Measurements from ENCODE around the gene SPTLC1.

DNA sequence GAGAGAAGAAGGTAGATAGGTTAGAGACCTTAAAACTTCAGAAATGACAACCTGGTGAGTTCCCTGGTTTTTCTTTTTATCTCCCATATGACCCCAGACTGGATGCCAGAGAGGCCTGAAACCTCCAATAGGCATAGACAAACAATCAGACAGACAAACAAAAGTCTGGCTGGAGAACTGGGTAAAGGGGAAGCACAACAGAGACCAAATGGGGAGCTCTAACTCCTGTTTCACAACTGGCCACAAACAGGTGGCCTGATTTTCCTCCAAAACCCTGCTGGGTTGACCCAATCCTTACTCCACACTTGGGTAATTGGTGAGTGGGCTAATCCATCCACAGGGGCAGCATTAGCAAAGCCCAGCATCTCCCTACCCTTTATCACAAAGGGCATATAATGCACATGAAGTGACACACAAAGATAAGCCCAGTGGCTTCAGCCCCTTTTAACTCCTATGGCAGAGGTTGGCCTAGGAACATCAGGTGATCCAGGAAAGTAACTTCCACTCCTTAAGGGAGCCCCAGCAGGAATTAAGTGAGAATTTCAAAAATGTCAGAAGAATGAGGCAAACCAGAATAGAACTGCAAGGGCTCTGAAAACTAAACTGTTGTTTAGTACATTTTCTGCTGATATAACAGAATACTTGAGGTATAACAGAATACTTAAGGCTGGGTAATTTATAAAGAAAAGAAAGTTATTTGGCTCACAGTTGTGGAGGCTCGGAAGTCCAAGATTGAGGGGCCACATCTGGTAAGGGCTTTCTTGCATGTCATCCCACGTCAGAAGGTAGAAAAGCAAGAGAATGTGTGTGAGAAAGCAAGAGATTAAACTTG lies 104.3 kb downstream of the SPTLC1 start:
- TF ChIP-seq YY1 (IDR thresholded peaks at IDR 0.05; ENCODE audit: low read depth) = no peak
- TF ChIP-seq, protein P1, sequence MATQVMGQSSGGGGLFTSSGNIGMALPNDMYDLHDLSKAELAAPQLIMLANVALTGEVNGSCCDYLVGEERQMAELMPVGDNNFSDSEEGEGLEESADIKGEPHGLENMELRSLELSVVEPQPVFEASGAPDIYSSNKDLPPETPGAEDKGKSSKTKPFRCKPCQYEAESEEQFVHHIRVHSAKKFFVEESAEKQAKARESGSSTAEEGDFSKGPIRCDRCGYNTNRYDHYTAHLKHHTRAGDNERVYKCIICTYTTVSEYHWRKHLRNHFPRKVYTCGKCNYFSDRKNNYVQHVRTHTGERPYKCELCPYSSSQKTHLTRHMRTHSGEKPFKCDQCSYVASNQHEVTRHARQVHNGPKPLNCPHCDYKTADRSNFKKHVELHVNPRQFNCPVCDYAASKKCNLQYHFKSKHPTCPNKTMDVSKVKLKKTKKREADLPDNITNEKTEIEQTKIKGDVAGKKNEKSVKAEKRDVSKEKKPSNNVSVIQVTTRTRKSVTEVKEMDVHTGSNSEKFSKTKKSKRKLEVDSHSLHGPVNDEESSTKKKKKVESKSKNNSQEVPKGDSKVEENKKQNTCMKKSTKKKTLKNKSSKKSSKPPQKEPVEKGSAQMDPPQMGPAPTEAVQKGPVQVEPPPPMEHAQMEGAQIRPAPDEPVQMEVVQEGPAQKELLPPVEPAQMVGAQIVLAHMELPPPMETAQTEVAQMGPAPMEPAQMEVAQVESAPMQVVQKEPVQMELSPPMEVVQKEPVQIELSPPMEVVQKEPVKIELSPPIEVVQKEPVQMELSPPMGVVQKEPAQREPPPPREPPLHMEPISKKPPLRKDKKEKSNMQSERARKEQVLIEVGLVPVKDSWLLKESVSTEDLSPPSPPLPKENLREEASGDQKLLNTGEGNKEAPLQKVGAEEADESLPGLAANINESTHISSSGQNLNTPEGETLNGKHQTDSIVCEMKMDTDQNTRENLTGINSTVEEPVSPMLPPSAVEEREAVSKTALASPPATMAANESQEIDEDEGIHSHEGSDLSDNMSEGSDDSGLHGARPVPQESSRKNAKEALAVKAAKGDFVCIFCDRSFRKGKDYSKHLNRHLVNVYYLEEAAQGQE (IDR thresholded peaks at IDR 0.05; ENCODE audit: low read depth) = no peak
- TF ChIP-seq CREB1 (IDR thresholded peaks at IDR 0.05; ENCODE audit: low read depth) = no peak
- no peak for TF ChIP-seq RAD21 (IDR thresholded peaks at IDR 0.05; ENCODE audit: low read depth)
- TF ChIP-seq FOXM1 (IDR thresholded peaks at IDR 0.05; ENCODE audit: borderline replicate concordance, low read depth) = no peak
- no peak for TF ChIP-seq EP300 (IDR thresholded peaks at IDR 0.05; ENCODE audit: borderline replicate concordance)
- TF ChIP-seq TAF1 (IDR thresholded peaks at IDR 0.05; ENCODE audit: low read depth) = no peak
- no peak for TF ChIP-seq NFIC (IDR thresholded peaks at IDR 0.05)

Data from Ishikawa (cell line).